NCI-H146 treated with DMSO at 0.1 percent for 48 hours (cell line): ENCODE data around the gene RNF166.

ENCODE experiments used
- DNase-seq: peaks from one replicate; lab custom pipeline; 2025; ENCODE audit not compliant: unreplicated experiment; lab: John Stamatoyannopoulos, UW

RNF166 gene

GRCh38 chr16:88711750-88712340 is 5.6 kb upstream of the RNF166 start:
- no peak for DNase-seq

DNA sequence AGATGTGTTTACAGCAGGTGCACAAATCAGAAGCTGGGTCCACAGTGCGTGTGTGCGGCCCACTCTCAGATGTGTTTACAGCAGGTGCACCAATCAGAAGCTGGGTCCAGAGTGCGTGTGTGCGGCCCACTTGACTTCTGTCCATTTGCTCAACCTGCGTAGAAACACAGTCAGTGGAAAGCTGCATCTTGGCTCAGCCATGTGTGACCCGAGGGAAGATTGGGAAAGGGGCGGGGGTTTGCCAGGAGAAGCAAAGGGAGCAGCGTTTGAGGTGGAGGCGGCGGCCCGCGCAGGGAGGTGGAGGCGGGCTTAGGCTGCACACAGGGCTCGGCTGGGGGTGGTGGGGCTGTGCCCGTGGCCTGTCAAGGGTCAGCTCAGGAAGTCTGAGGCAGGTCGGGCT is 4.3 kb upstream of the RNF166 start:
- DNase-seq, result no peak

GRCh38 chr16:88706965-88707826 is 988 bp upstream of the RNF166 start:
- DNase-seq, result no peak

GRCh38 chr16:88705801-88706228 is 393 bp downstream of the RNF166 start:
- DNase-seq, result no peak

DNA sequence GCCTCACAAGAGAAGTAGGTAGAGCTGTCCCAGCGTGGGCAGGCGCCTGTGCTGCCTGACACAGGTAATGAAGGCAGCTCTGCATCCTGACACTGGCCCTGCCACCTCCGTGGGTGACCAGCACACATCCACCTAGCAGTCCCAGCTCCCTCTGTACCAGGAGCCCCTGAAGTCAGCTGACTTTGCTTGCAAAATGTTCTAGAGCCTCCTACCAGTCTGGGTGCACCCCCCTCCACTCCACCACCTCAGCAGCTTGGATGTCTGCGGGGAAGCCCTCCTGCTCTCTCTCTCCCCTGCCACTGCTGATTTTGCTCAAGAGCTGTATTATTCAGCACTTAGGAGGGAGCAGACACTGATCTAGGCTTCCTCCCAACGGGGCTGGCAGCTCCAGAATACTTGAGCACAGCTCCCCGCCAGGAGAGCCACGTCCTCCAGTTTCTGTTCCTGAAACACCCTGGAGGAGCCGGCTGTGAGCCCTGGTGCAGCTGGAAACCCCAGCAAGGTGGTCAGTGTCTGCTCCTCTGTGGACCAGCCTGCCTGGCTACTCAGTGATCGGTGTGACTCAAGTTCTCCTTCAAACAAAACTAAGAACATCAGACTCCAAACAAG is 1.0 kb downstream of the RNF166 start:
- no peak for DNase-seq

DNA sequence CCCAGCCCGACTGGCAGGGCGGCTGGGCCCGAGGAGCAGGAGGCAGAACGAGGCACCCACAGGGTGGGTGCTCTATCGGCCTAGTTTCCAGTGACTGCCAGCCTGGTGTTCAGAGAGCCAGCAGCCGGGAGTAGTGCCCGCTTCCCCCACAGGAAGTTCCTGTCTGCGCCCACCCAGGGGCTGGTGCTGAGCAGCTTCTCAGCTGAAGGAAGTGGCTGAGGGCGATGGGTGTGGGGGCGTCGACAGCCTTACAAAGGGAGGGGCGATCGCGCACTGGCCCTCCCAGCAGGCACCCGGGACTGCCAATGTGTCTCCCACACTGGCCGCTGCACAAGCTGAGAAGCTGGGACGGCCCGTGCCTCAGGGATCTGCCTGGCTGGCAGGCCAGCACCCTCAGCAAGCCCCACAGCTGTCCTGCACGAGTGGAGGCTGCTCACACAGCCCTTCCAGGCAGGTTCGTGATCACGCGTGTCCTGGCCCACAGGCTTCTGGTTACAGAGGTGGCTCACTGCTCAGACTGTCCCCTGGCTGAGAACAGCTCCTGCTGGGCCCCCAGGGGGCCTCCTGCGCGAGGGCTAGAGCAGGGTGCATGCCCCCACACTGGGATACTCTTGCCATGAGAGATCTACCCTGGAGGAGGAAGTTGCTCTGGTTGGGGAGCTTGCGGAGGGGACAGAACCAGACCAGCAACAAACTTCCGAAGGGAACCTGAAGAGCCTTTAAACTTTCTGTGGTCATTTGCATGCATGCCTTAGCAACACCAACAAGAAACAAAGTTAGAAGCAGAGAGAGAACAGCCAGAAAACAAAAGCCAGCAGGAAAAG is 2.5 kb downstream of the RNF166 start:
- no peak for DNase-seq

- DNase-seq, result no peak
Observed at GRCh38 chr16:88702371-88703210, 3.6 kb downstream of the RNF166 start.

DNA sequence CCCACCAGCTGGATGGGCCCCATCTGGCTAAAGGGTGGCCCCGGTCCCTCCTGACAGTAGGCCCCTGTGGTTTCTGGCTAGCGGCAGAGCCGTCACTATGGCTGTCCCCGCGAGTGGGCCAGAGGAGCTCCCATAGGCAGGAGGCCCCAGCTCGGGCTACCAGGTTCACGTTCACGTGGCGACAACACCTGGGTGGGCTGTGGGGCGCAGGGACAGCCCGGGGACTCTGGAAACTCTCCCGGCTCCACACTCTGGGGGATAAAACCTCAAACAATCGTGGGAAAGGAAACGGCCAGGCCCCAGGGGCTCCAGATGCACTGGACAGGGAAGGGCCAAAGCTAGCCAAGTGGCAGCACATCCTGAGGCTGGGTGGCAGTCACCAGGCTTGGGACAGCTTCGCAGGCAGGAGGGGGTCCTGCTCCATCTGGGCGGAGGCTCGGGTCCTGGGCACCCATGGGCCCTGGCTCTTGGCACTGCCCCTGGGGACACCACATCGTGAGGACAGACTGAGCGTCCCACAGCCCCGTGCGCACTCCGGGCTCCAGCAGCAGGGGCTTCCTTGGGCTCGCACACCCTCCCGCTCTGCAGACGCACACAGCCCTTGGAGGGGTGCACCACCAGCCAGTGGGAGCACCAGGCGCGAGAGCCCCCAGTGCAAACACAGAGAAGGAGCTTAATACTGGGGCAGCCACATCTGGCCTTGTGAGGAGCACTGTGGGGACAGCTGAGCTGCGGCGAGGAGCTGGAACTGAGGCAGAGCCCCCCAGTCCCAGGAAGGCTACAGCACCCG is 4.4 kb downstream of the RNF166 start:
- no peak for DNase-seq

GRCh38 chr16:88700636-88701482 is 5.3 kb downstream of the RNF166 start:
- DNase-seq, result no peak

DNA sequence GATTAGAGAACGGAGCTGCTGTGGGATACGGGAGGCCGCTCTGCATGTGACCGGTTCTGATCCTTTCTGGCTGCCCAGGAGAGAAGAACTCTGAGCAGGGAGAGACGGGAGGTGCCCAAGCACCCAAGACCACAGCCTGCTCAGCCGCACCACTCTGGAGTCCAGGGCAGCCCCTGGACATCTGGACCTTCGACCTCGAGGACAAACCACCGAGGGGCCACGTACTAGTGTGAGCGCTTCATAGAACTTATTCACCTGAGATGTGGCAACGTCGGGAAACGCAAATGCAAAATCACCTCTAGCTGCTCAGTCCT is 5.9 kb downstream of the RNF166 start:
- no peak for DNase-seq

DNA sequence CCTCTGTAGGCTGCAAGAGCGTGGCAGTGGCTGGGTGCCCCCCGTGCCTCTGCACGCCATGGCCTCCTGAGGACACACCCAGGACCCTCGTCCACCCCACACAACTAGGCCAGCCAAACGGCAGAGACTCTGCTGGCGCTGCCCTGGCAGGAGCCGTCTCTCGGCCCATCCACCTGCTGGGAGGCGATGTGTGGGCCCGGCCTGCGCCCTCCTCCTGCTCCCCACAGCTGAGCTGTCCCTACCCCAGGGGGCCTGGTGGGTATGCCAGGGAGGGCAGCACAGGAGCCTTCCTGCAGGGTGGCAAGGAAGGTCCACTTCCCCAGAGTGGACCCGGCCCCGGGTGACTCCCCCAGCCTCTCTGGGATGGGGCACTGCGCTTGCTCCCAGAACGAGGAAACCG is 7.0 kb downstream of the RNF166 start:
- no peak for DNase-seq

- no peak for DNase-seq
Observed at GRCh38 chr16:88698646-88699045, 7.6 kb downstream of the RNF166 start.

DNA sequence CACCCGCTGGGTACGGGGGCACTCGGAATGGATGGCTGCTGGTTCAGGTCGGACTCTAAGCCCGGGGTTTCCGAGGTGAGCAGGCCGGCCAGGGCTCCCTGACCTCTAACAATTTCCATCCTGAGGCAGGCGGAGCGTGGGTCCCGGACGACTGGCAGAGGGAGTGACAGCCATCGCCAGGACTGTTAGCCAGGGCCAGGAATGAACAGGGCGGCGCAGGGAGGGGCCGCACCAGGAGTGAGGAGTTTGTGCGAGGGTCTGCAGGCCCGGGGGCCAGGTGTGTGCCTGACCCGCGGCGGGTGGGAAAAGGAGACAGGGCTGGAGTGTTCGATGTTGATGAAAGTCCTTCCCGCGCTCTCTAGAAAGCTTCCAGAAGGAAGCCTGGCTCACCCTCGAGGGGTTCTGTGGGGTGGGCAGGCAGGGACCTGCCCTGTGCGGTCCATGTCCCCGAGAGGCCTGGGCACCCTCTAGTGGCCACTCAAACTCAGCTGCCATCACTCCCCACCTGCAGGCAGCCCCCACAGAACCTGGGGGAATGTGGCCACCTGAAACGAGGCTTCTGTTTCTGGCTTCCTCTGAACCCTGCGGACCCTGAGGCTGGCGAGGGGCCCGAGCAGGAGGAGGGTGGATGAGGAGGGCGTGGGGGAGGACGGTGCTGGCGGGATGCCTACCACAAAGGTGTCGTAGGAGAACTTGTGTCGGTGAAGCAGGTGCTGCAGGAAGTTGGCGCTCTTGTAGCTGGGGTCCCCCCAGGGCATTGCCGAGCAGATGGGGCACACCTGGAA is 8.2 kb downstream of the RNF166 start:
- DNase-seq, result no peak

GRCh38 chr16:88697116-88697830 is 8.9 kb downstream of the RNF166 start:
- no peak for DNase-seq

- DNase-seq, result no peak
Observed at GRCh38 chr16:88696441-88696840, 9.8 kb downstream of the RNF166 start.

- DNase-seq, result no peak
Observed at GRCh38 chr16:88695753-88696152, 10.5 kb downstream of the RNF166 start.

DNA sequence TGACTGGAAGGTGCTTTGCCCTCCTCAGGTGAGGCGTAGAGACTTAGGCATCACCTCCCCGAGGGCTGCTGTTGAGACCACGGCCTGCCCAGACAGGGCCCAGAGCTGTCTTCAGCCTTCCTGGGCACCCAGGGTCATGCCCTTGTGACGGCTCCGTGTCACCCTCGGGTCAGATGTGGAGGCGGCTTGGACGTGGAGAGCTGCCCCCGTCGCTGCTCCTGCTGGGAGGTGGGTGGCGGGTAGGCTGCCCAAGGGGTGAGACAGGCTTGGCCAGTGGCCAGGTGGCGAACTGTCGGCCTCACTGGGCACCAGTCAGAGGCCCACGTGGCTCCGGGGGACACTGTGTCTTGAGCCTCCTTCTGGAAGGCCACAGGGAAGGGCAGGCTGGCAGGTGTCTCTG is 11.0 kb downstream of the RNF166 start:
- DNase-seq, result no peak
